Activated CD4-positive, alpha-beta T cell treated with anti-CD3 and anti-CD28 coated beads, Interleukin-2, amount 50 U/mL, for 48 hours (primary cell): Measurements from ENCODE around the gene RHBDD1.

ENCODE experiments used
- DNase-seq, 2 experiments: peaks; one replicate each; pipeline ENCODE4 v3.0.0-alpha.2; 2020

RHBDD1 gene

DNA sequence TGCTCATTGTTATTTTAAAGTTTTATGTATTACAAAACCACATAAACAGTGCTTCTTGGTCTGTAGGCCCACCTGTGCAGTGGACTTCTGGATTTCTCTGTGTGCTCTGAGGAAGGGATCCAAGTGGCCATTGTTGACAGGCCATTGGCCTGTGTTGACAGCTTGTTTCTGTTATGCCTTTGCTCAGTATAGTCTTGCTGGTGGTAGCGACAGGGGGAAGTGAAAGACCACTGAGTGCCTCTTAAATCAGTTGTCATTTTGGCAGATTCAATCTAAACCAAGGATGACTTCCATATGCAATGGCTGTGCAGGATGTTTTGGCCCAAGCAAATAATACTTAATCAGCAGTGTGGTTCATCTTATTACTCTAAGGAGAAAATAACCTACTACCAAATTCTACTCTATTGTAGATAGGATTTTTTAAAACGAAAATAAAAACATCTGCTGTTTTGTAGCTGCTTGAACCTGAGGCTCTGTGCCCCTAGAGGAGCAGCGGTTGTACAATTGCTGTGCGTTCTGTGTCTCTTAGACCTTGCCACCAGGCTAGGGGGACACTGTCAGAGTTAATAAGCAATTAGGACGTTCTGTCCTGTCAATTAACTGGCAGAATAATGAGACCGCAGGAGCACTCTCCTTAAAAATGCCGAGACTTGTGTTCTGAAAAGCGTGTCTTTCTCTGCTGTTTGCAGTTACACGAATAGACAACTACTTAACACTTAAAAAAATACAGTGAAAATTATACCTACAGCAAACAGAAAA is 108.2 kb downstream of the RHBDD1 start:
- no peak for DNase-seq

DNA sequence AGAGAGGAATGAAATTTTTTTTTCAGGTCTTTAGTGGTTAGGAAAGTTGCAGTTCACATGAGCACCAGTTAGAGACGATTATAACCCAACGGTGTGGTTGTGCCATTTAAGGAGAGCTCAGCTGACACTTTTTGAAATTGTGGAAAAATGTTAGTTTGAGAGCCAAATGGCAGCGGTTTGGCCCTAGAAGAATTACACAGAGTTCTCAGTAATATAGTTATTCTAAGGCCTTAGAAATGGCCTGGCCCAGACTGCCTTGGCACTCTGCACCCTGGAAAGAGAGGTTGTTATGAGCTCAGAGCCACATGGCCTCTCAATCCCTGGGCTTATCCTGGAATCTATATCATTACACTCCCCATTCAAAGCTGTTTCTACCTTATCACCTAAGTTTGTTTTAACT is 117.4 kb downstream of the RHBDD1 start:
- no peak for DNase-seq

DNA sequence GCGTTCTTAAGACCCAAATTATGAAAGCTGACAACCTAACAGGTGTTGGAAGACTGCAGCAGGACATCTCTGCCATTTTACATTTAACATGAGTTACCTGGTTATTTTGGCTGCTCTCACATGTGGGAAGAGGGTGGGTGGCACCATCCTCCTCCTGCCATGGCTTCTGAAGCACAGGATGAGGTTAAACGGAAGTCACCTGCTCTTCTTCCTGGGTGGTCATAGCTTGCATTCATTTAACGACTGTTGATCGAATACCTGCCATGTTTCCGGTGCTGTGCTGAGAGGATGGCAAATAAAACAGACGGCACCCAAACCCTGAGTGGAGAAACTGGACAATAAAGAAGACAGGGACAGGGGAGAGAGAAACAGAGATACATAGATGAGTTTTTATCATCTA is 118.0 kb downstream of the RHBDD1 start:
- DNase-seq = no peak

DNA sequence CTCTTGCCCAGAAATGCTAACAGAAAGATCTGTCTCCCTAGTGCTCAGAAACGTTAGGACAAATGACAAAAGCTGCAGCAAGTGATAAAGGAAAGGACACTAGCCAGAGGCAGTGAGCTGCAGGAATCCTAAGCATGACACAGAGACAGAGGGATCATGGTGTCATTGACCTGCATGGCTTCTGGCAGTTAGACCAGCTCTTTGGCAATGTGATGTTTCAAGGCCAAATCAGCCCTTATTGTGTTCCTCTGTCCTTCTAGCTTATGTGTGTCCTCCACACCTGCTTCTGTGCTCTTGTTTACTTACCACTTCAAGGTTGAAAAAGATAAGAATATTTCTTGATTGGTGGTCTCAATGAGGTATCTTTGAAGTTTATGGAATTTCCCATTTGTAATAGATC is 120.8 kb downstream of the RHBDD1 start:
- no peak for DNase-seq

DNA sequence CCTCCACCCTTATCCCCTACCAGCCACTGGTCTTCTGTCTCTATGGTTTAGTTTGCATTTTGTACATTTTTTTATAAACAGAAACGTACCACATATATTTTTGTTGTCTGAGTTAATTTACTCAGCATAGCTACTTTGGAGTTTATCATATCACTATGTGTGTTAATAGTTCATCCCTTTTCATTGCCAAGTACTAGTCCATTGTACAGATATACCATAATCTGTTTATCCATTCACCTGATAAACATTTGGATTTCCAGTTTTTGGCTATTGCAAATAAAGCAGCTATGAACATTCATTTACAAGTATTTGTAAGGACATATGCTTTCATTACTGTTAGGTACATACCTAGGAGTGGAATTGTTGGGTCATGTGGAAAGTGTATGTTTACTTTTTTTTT is 123.6 kb downstream of the RHBDD1 start:
- no peak for DNase-seq

DNA sequence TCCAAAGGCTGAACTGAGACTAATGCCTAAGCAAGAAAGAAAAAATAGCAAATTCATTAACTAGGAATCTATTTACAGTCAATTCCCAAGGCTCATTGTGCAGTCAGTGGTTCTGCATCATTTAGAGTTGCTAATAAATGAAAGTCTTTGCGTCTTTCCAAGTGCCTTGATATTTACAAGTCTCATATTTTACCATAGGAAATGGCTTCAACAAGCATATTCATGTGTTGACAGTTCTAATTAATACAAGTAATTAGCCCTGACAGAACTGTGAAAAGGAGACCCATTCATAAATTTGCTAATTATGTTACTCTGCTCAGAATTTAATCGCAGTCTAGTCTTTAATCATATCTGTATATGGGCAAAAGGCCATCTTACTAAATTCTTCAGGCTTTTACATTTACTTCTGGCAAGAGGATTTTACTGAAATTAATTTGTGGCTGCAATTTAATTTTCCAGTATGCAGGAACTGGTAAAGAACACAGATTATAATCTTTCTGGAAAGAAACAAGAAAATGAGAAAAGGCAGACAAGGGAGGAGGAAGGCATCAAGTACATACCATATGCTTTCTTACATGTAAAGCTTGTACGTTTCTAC is 126.4 kb downstream of the RHBDD1 start:
- DNase-seq = no peak

DNA sequence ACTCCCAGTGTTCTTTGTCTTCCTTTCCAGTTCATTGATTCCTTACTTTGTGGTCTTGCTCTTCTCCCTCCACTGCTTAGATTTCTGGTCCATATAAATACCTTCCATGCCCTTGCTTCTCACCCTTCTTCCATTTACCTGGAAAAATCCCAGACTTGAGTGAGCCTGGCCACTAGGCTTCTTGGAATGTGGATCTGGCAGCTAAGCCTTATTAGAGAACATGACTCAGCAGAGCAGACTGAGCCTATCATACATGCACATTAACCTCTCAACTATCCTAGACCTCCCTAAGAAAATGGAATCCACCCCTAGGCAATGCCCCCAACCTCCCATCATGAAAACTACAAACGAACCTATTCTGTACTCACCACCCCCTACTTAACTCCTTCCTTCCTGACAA is 127.7 kb downstream of the RHBDD1 start:
- DNase-seq = no peak

DNA sequence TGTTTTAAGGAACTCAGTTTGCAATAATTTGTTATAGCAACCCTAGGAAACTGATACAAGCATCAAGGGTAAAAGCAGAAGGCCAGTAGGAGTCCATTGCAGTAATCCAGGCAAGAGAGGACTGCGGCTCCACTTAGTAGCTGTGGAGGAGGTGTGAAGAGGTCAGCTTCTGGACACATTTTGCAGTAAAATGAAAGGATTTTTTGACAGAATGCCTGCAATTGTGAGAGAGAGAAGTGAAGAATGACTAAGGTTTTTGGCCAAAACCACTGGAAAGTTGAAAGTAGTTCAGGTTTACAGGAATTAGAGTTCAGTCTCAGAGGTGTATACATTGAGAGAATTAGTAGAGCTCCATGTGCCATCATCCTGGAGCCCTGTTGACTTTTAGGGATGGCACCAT is 129.5 kb downstream of the RHBDD1 start:
- no peak for DNase-seq

DNA sequence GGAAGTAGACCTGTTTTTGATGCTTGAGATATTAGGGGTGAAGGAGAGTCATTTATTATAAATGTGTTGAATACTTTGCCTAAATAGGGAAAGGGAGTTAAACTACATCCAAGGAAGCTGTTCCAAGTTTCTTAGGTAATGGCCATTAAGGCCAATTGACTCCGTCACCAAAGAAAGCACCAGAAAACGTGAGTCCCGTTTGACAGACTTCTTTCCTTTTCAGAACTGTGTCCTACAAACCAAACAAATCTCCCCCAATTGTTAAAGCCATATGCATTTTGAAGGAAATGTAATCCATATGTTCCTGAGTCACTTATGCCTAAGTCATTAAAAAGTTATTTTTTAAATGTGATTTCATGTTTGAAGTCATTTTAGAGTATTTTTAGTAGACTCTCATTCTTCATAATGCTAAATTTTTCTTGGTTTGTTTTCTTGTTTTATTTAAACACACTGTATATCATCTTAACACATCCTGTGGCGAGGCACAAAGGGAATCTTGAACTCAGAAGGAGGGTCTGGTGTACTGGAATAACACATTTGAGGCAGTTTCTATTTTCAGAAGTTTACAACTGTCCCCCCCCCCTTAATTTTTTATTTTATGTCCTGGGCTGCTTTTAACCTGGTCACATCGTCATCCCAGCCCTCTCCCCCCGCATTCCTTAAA is 133.7 kb downstream of the RHBDD1 start:
- DNase-seq = no peak

DNA sequence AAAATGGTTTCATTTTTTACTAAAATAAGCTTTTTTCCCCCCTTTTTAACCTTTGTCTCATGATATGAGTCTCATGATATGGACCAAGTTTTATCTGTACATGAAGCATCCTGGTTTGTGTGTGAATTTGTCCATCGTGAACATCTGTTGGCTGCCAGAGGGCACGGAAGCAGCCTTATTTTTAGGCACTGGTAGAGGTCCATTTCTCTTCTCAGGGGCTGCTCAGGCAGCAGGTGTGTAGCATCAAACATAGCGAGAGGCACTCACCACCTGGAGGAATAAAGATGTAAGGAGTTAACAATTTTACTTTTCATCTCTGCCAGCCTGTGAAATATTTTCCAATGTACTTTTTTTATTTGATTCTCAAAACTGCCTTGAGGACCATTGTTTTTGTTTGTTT is 134.5 kb downstream of the RHBDD1 start:
- DNase-seq = no peak

DNA sequence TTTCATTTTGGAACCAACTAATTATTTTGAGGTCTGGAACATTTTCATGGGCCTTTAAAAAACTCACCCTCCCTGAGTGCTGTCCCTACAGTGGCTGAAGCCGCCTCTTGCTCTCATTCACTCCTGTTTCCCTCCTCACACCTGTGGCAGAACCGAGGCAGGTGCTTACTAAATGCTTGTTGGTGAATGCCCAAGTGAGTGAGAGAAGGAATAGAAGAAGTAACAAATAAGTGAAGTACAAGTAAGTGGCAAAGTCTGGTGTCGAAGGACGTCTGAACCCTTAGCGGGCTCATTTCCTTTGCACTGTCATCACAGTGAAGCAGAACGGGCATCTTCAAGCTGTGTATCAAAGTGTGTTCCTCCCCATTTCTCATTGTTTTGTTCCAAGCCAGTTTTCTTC is 135.2 kb downstream of the RHBDD1 start:
- no peak for DNase-seq

DNA sequence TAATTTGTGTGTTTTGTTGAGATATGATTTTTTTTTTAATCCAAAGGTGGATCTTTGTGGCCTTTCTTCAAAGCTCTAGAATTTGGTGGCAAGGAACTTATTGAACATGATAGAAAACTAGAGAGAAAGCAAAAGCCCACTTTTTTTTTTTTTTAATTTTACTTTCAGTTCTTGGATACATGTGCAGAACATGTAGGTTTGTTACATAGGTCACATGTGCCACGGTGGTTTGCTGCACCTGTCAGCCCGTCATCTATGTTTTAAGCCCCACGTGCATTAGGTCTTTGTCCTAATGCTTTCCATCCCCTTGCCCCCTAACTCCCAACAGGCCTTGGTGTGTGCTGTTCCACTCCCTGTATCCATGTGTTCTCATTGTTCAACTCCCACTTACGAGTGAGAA is 135.9 kb downstream of the RHBDD1 start:
- DNase-seq = no peak

DNA sequence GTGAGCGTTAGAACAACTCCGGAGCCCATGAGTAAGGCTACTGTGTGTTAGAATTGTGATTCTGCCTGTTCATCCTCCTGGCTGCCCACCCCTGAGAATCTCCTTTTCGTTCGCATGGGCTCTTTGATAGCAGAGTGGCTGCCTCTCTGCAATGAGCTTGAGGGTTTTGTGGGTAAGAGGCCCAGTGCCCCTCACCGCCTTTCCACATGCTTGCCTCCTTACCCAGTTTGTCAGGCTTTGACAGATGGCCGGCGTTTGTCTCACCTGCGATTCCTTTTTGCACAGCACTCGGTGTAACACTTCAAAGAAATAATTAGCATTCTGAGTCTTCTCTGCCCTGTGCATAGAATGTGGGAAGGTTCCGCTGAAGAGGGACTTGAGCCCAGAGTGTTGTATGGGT is 138.0 kb downstream of the RHBDD1 start:
- DNase-seq = no peak

DNA sequence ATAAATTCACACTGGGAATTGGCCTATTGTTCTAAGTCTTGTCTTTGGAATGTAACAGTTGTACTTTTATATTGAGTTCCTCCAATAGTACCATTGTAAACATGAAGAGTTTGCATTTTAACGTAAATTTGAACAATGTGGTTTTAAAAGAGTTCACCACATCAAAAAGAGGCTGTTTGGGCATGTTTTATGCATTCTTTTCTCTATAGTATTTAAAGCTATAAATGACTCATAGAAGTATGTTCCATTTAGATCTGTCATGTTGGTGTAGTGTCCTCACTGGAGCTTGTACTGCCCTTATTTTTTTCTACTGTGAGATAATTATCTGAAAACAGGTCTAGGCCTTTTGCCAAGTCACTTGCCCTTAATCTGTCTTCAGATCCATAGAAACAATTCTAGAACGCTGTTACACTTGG is 141.9 kb downstream of the RHBDD1 start:
- DNase-seq = no peak

DNA sequence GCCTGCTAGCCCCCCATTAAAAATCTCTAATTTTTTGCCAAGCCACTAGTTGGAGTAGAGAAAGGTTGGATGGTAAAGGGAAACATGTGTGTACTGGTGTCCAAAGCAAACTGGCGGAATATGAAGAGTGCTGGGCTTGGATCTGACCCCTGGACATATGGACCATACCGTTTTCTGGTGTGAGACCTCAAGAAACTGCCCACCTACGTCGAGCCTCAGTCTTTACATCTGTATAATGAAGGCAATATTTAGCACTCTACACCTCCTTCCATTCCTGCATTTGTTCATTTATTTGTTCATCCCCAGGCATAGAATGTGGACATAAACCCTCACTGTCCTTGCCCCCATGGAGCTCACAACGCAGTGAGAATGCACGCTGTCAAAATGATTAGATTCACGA is 142.4 kb downstream of the RHBDD1 start:
- DNase-seq = no peak

DNA sequence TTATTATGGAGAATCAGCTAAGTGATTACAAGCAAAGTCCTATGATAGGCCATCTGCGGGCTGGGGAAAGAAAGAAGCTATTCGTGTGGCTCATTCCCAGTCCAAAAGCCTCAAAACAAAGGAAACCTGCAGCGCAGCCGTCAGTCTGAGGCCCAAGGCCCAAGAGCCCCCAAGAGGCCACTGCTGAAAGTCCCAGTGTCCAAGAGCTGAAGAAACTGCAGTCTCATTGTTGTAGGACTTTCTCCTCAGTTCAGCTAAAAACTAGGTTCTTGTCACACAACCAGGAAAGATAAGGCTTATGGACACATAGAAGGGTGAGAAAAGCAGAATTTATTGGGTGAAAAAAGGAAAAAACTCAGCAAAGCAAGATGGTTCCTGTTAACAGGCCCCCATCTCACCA is 143.2 kb downstream of the RHBDD1 start:
- no peak for DNase-seq

DNA sequence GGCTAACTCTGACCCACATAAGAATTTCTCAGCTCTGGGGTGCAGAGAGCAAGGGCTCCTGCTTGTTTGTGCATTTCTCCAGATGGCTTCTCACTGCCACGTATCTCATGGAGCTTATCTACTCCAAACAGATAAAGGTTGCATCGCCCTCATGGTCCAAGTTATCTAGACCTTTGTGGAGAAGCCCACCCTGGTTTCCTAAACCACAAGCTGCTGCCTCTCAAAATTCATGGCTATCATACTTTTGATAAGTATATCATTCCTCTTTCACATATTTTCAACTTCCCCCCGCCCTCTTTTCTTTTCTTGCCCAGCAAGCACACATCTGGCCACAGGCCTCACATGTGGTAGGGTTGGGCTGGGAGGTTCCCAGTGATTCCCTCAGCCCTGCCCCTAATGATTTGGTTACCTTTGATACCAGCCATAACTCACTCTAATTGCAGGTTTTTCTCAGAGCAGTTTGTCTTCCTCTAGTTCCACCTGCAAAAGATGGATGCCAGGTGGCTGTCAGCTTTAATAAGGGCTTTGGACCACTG is 146.0 kb downstream of the RHBDD1 start:
- DNase-seq = no peak

DNA sequence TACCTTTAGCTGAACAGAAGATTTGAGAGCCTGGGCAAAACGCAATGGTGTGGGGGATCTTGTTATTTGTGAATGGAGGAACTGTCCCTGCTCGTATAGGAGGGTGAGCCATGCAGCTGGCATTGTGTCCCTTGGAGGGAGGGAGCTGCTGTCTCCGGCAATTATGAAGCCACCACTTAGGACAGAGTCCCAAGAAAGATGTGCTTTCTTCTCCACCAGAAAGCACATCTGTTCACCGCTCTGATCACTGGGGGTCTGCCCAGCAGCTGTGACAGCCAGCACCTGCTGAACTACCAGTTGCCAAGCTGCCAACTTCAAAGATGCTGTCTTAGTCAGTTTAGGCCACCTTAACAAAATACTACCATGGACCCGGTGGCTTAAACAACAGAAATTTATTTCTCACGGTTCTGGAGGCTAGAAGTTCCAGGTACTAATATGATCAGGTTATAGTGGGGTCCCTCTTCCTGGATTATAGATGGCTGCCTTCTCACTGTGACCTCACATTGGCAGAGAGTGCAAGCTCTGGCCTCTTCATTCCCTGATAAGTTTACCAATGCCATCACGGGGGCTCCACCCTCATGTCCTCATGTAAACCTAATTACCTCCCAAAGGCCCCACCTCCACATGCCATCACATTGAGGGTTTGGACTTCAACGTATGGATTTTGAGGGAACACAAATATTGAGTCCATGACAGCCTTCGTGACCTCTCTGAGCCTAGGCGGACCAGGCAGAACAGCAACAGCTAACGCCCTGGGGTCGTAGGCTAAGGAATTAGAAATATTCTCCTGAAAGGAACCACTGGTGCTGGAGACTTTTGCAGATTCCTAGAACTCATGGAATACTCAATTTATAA is 148.3 kb downstream of the RHBDD1 start:
- DNase-seq = no peak

DNA sequence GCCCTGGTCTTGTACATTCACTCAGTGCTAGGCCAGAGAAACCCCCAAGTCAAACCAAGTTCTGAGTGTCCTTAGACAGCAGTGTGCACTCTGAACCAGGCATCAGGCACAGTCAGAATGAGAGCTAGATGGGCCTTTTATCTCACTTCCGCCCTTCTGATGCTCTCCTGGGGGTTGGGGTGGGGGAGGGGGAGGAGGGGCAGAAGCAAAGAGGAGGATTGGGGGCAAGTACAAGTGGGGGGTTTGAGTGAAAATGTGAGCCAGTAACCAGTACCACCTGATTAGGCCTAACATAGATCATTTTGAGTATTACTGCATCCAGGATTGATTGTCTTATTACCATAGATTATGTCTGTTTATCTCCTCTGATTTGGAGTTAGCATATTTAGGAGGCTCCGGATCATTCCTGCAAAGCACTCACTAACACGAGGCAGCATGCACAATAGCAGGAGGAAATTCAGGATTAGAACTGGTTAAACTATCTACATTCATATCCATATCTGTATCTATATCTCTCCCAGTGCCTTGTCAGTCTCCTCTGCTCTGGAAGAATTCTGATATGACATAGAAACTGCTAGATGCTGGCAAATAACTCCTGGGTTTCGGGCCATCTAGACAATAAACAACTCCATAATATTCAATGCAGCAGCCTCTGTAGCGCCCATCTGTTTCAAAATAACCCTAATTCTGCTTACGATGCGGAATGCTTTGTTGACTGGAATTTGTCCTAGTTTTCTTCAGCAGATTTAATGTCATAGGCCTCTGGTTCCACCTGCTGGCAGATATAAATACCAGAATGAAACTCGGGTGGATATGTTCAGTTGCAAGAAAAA is 149.1 kb downstream of the RHBDD1 start:
- DNase-seq = peak in 1 of 2 experiments; percentile 15

DNA sequence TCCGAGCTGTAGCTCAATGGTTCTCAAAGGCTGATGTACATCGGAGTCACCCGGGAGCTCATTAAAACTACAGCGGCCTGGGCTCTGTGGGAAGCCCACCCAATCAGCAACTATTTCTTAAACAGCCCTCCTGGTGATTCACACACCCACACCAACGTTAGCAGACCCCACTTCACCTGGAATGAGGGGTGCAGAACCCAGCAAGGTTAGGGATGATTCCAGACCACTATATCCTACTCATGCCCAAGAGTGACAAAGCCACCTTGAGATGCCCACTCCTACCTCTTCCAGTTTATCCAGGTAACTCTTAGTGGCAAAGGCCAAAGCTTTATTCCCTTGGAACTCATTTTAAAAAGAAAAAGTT is 149.7 kb downstream of the RHBDD1 start:
- DNase-seq = no peak

DNA sequence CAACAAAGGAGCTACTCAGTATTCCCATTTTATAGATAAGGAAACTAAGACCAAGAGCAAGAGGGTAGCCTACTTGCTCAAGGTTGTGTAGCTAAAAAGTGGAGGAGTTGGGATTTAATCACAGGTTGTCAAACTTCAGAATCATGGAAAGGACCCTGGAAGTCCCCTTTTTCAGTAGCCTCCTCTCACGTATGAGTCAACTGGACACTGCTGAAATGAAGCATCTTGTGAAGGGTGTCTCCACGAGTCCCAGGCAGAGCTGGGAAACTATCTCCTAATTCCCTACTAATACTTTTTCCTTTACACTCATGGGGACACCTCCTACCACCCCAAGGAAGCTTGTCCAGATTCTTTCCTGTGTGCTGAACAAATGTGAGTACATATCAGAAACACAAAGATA is 155.8 kb downstream of the RHBDD1 start:
- DNase-seq = no peak

DNA sequence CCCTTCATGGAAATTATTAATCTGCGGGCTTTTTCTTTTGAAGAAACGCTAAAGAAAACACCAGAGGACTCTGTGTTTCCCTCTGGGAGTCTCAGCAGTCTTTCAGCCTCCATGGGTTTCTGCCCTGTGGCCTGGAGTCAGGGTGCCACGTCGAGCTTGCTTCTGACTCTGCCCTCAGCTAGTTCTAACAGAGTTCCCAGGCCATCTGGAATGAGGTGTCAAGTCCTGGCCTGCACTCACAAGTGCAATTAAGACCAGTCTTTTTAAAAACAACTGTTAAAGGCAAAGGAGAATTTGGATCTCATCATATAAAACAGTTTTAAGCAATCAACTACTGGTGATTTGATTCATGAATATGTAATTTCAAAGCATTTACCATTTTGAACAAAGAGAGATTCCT is 157.3 kb downstream of the RHBDD1 start:
- no peak for DNase-seq
